ENCODE measurements around the gene NAT16. TPM values are rescaled to one million over a fixed set of nuclear protein-coding genes. Genes with fewer than 3 reads are reported as not detected.

Gene NAT16
- total and polyA plus RNA-seq, 8 donors, result 0.04 to 0.27 (median 0.09) TPM; not detected in 2

DNA sequence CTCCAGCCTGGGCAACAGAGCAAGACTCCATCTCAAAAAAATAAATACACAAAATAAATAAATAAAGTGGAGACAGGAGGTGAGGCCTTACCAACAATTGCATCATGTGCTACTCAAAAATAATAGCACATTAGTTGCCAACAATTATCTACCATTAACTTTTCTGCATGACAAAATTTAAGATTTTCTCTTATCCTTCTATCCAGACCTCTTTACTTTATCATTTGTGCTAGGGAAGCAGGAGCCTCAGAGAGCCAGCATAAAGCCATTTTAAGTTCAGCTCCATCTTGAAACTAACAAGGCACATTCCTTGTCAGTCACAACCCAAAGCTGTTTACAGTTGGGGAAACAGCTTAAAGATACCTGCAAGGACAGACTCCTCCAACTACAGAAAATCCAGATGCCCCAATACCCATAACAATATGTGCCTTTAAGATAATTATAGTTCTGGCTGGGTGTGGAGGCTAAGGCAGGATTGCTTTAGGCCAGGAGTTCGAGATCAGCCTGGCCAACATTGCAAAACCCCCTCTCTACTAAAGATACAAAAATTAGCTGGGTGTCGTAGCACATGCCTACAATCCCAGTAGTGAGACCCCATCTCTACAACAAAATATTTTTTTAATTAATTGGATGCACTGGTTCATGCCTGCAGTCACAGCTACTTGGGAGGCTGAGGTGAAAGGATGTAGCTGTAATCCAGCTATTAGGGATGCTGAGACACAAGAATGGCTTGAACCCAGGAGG is 28.0 kb downstream of the NAT16 start:
- intact Hi-C loops (cut with DNase I), result no loop called here
- Histone ChIP-seq H3K27ac (no peak overlapping the region), H3K9me3 (no peaks in the 10 kb centered on the region), H3K4me1 (peaks cover 6 to 8% of the 10 kb centered on the region in 2 donors), H3K27me3 (peaks cover 0 to 7% of the 10 kb centered on the region in 2 donors), H3K4me3 (no peak overlapping the region), H3K36me3 (peaks cover 0 to 6% of the 10 kb centered on the region in 2 donors)
- TF ChIP-seq, protein P1, sequence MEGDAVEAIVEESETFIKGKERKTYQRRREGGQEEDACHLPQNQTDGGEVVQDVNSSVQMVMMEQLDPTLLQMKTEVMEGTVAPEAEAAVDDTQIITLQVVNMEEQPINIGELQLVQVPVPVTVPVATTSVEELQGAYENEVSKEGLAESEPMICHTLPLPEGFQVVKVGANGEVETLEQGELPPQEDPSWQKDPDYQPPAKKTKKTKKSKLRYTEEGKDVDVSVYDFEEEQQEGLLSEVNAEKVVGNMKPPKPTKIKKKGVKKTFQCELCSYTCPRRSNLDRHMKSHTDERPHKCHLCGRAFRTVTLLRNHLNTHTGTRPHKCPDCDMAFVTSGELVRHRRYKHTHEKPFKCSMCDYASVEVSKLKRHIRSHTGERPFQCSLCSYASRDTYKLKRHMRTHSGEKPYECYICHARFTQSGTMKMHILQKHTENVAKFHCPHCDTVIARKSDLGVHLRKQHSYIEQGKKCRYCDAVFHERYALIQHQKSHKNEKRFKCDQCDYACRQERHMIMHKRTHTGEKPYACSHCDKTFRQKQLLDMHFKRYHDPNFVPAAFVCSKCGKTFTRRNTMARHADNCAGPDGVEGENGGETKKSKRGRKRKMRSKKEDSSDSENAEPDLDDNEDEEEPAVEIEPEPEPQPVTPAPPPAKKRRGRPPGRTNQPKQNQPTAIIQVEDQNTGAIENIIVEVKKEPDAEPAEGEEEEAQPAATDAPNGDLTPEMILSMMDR (IDR thresholded peaks at IDR 0.05), result no peak
- ATAC-seq (no peak), DNase-seq (no peak)

DNA sequence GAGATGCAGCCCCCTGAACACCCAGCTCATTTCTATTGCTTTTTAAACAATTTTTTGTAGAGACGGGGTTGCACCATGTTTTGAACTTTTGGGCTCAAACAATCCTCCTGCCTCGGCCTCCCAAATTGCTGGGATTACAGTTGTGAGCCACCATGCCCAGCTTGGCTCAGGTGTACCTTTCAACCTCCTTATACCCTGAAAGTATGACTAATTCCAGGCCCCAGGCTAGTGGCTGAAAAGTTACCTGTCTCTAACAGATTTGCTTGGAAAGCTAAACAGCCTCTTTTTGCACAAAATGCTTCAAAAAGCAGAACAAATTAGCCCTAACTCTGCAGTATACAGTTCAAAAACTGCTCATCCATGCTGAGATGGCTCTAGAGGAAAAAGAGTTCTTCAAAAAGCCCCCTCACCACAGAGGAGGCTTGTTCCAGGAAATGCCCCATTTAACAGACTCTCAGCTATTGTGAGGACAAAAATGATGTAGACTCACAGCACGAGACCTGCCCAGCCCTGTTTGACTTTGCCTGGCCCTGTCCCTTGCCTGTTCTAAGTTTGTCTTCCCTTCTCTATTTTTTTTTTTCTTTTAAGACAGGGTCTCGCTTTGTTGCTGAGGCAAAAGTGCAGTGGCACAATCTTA is 39.2 kb downstream of the NAT16 start:
- Histone ChIP-seq H3K27me3 (no peaks in the 10 kb centered on the region), H3K9me3 (no peaks in the 10 kb centered on the region), H3K4me1 (peaks cover 7 to 47% of the 10 kb centered on the region in 2 donors), H3K4me3 (no peak overlapping the region), H3K36me3 (peaks cover 0 to 12% of the 10 kb centered on the region in 2 donors), H3K27ac (no peak overlapping the region)
- DNase-seq (no peak), ATAC-seq (no peak)
- intact Hi-C loops (cut with DNase I), result loop anchor here in 1 of 2 donors (10.0 kb wide), 1 partner anchor 144 kb away; no protein-coding TSS in a partner anchor
- TF ChIP-seq, protein P1 (IDR thresholded peaks at IDR 0.05), result no peak

DNA sequence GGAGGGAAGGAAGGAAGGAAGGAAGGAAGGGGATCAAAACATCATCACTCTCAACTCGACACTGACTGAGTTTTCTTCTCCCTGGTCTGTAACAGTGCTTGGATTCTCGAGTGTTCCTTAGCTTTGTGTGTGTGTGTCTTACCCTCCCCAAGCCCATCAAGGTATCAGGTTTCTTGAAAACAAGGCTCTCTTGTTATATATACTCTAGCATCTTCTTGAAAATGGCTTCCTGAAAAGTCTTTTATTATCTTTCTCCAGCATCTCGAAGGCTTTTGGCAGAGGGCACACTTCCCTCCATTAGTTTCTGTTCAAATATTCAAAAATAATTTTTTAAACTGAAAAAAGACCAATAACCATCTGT is 39.8 kb downstream of the NAT16 start:
- DNase-seq (no peak), ATAC-seq (no peak)
- Histone ChIP-seq H3K36me3 (peaks cover 0 to 18% of the 10 kb centered on the region in 2 donors), H3K27ac (no peak overlapping the region), H3K27me3 (no peaks in the 10 kb centered on the region), H3K4me3 (no peak overlapping the region), H3K4me1 (peaks cover 7 to 52% of the 10 kb centered on the region in 2 donors), H3K9me3 (no peaks in the 10 kb centered on the region)
- TF ChIP-seq, protein P1 (IDR thresholded peaks at IDR 0.05), result no peak
- intact Hi-C loops (cut with DNase I), result loop anchor here in 1 of 2 donors (10.0 kb wide), 1 partner anchor 144 kb away; no protein-coding TSS in a partner anchor

DNA sequence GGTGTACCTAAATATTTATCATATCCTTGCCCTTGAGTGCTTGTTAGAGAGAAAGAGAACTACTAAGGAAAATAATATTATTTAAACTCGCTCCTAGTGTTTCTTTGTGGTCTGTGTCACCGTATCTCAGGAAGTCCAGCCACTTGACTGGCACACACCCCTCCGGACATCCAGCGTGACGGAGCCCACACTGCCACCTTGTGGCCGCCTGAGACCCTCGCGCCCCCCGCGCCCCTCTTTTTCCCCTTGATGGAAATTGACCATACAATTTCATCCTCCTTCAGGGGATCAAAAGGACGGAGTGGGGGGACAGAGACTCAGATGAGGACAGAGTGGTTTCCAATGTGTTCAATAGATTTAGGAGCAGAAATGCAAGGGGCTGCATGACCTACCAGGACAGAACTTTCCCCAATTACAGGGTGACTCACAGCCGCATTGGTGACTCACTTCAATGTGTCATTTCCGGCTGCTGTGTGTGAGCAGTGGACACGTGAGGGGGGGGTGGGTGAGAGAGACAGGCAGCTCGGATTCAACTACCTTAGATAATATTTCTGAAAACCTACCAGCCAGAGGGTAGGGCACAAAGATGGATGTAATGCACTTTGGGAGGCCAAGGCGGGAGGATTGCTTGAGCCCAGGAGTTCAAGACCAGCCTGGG is 41.8 kb downstream of the NAT16 start:
- TF ChIP-seq, protein P1 (IDR thresholded peaks at IDR 0.05), result peak; percentile 72 to 74
- intact Hi-C loops (cut with DNase I), result loop anchor here (5.0 to 10.0 kb wide), 2 partner anchors 41 to 54 kb away; partner anchors contain the start of gene TRIM56 (in 1 of the 2)
- Histone ChIP-seq H3K9me3 (no peaks in the 10 kb centered on the region), H3K4me1 (peaks cover 7 to 63% of the 10 kb centered on the region in 2 donors), H3K36me3 (peaks cover 0 to 19% of the 10 kb centered on the region in 2 donors), H3K4me3 (peak overlapping the region in 1 of 2 donors; percentile 2), H3K27me3 (no peaks in the 10 kb centered on the region), H3K27ac (peak overlapping the region; percentile 51 to 85)
- DNase-seq (peak in 3 of 4 donors; percentile 60 to 86 (median 84)), ATAC-seq (peak; percentile 85)
